WERI-Rb-1 (cell line): ENCODE data around the gene CLCN3.
"Not testable (repeated sequence)": the region's sequence is repeated elsewhere in the genome, so short reads cannot be mapped to it uniquely, and the experiment has no call there.

Experiments used
- DNase-seq: peaks from one replicate; pipeline ENCODE4 v3.0.0-alpha.2; 2020
- H3K27ac ChIP-seq: fragments of 250-450 bp; sonication (Bioruptor Pico); 2 replicates; pipeline ENCODE4 v1.5.1; 2020; ENCODE audit warnings: mild to moderate bottlenecking, moderate library complexity
- H3K27me3 ChIP-seq: fragments of 250-450 bp; sonication (Bioruptor Pico); 2 replicates; pipeline ENCODE4 v1.5.1; 2021; ENCODE audit warnings: mild to moderate bottlenecking, low read depth, moderate library complexity; ENCODE audit not compliant: insufficient read depth, severe bottlenecking
- H3K36me3 ChIP-seq: fragments of 250-450 bp; sonication (Bioruptor Pico); 2 replicates; pipeline ENCODE4 v1.5.1; 2020; ENCODE audit warnings: mild to moderate bottlenecking, moderate library complexity
- H3K4me3 ChIP-seq: 2 replicates; pipeline ENCODE4 v1.5.1; 2011; ENCODE audit warnings: low read depth, mild to moderate bottlenecking, control low read depth, low read length
- H3K9me3 ChIP-seq: fragments of 250-450 bp; sonication (Bioruptor Pico); 2 replicates; pipeline ENCODE4 v1.5.1; 2021; ENCODE audit warnings: mild to moderate bottlenecking, moderate library complexity; ENCODE audit not compliant: severe bottlenecking
- CTCF ChIP-seq: IDR thresholded peaks from 2 replicates; pipeline ENCODE4 v1.5.1; 2011; ENCODE audit warnings: low read depth, mild to moderate bottlenecking, control low read depth, inconsistent platforms, low read length

CLCN3 gene

GRCh38 chr4:169620880-169621248 lies 486 bp downstream of the CLCN3 start:
- H3K27me3 ChIP-seq, result no peaks in the 10 kb centered on the region
- peak overlapping the region; percentile 87 for H3K4me3 ChIP-seq
- DNase-seq, result no peak
- peak overlapping the region; percentile 91 for H3K27ac ChIP-seq
- H3K9me3 ChIP-seq, result no peaks in the 10 kb centered on the region
- TF ChIP-seq CTCF, result no peak
- H3K36me3 ChIP-seq, result no peaks in the 10 kb centered on the region

GRCh38 chr4:169621731-169622492 lies 1.5 kb downstream of the CLCN3 start:
- Histone ChIP-seq H3K27me3 (no peaks in the 10 kb centered on the region), H3K4me3 (no peak overlapping the region), H3K27ac (no peak overlapping the region), H3K9me3 (no peaks in the 10 kb centered on the region), H3K36me3 (no peaks in the 10 kb centered on the region)
- no peak for TF ChIP-seq CTCF
- no peak for DNase-seq

- no peak overlapping the region for H3K27ac ChIP-seq
- no peak for TF ChIP-seq CTCF
- H3K36me3 ChIP-seq, result no peaks in the 10 kb centered on the region
- DNase-seq, result no peak
- H3K4me3 ChIP-seq, result no peak overlapping the region
- no peaks in the 10 kb centered on the region for H3K27me3 ChIP-seq
- H3K9me3 ChIP-seq, result no peaks in the 10 kb centered on the region
These were observed 2.2 kb downstream of the CLCN3 start for GRCh38 chr4:169622566-169622965.

- not testable (repeated sequence) for H3K27ac ChIP-seq, H3K4me3 ChIP-seq, H3K36me3 ChIP-seq, H3K9me3 ChIP-seq, DNase-seq, H3K27me3 ChIP-seq
These were observed 3.6 kb downstream of the CLCN3 start for GRCh38 chr4:169624012-169624411.

GRCh38 chr4:169625886-169626285 lies 5.5 kb downstream of the CLCN3 start:
- TF ChIP-seq CTCF, result no peak
- Histone ChIP-seq H3K27ac (no peak overlapping the region), H3K9me3 (no peaks in the 10 kb centered on the region), H3K27me3 (no peaks in the 10 kb centered on the region), H3K4me3 (no peak overlapping the region), H3K36me3 (peaks cover 3% of the 10 kb centered on the region; the same call in 1 of the 2 replicates)
- DNase-seq, result no peak

GRCh38 chr4:169626331-169627282 lies 6.2 kb downstream of the CLCN3 start:
- no peak for DNase-seq
- TF ChIP-seq CTCF, result no peak
- H3K36me3 ChIP-seq, result peaks cover 3% of the 10 kb centered on the region; the same call in 1 of the 2 replicates

More at GRCh38 chr4:169626331-169627282, 6.2 kb downstream of the CLCN3 start:
- Histone ChIP-seq H3K27me3 (no peaks in the 10 kb centered on the region), H3K4me3 (no peak overlapping the region), H3K9me3 (no peaks in the 10 kb centered on the region), H3K27ac (no peak overlapping the region)
